HG02885 (cell line): ENCODE measurements around the gene PACRGL.
"Not testable (repeated sequence)": the region's sequence is repeated elsewhere in the genome, so short reads cannot be mapped to it uniquely, and the experiment has no call there.

Experiments
- ATAC-seq: cut with Tn5 transposase; IDR thresholded peaks from one replicate; pipeline ENCODE4 v1.9.1; 2021; ENCODE audit warnings: mild to moderate bottlenecking; ENCODE audit not compliant: unreplicated experiment, poor library complexity

The PACRGL gene

GRCh38 chr4:20723019-20723418 lies 22.8 kb downstream of the PACRGL start:
- no peak for ATAC-seq

- ATAC-seq, result no peak
Measured at GRCh38 chr4:20723463-20723862, 23.2 kb downstream of the PACRGL start.

GRCh38 chr4:20724915-20725314 lies 24.7 kb downstream of the PACRGL start:
- no peak for ATAC-seq

- no peak for ATAC-seq
Measured at GRCh38 chr4:20735931-20736330, 35.7 kb downstream of the PACRGL start.

- not testable (repeated sequence) for ATAC-seq
Measured at GRCh38 chr4:20746000-20746399, 45.7 kb downstream of the PACRGL start.

- ATAC-seq, result no peak
Measured at GRCh38 chr4:20752641-20753040, 52.4 kb downstream of the PACRGL start.

- ATAC-seq, result no peak
Measured at GRCh38 chr4:20754036-20754435, 53.8 kb downstream of the PACRGL start.

- ATAC-seq, result no peak
Measured at GRCh38 chr4:20760053-20760452, 59.8 kb downstream of the PACRGL start.

GRCh38 chr4:20761382-20761781 lies 61.1 kb downstream of the PACRGL start:
- ATAC-seq, result no peak

- no peak for ATAC-seq
Measured at GRCh38 chr4:20761826-20762225, 61.6 kb downstream of the PACRGL start.

GRCh38 chr4:20764366-20764992 lies 64.2 kb downstream of the PACRGL start:
- no peak for ATAC-seq

- peak; percentile 94 for ATAC-seq
Measured at GRCh38 chr4:20773144-20773997, 73.1 kb downstream of the PACRGL start.

GRCh38 chr4:20778896-20779295 lies 78.6 kb downstream of the PACRGL start:
- no peak for ATAC-seq

GRCh38 chr4:20783134-20783533 lies 82.9 kb downstream of the PACRGL start:
- ATAC-seq, result not testable (repeated sequence)

GRCh38 chr4:20787940-20788665 lies 87.8 kb downstream of the PACRGL start:
- ATAC-seq, result no peak
